VCaP (cell line): ENCODE results near the gene IDH3G.

Experiments
- H3K27ac ChIP-seq: fragments of 450-650 bp; 2 replicates; pipeline ENCODE4 v1.5.1; 2017
- CTCF ChIP-seq: fragments of 450-650 bp; conservative IDR thresholded peaks from 2 replicates; pipeline ENCODE4 v1.5.1; 2017; ENCODE audit warnings: mild to moderate bottlenecking, moderate library complexity

Gene IDH3G

DNA sequence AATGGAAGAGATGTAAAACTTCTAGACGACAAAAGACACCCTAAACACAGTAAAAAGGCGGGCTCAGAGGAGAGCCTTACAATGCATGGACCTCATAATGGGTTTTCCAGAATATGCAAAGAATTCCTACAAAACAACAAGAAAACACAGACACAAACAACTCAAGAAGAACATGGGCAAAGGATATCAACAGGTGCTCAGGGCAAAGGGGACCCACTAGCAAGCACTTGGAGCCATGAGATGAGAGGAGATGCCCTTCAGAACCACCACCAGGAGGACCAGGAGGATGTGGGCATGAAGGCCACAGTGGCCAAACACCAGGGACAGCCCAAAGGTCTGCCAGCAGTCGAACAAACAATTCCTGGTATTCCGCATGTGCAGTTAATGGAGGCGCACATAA lies 19.0 kb upstream of the IDH3G start:
- no peak for TF ChIP-seq CTCF
- H3K27ac ChIP-seq: no peak overlapping the region

GRCh38 chrX:153812220-153812619 lies 18.0 kb upstream of the IDH3G start:
- H3K27ac ChIP-seq: no peak overlapping the region
- no peak for TF ChIP-seq CTCF

DNA sequence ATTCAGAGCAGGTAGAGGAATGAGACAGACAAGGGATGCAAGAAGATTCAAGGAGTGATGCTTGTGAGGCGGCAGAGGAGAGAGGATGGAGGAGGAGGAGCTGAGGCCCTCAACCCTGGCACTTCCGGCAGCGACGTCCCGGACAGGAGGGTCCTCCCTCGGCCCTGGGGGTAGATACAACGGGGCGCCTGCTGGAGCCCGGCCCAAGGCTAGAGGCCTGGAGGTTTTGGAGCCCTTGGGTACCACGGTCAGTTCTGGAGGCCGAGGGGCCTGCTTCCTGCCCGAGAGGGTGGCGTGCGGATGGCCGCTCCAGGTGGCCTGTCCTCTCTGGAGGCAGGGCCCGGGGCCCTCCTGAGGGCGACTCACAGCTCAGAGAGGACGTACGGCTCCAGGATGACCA lies 13.8 kb upstream of the IDH3G start:
- H3K27ac ChIP-seq: no peak overlapping the region
- no peak for TF ChIP-seq CTCF

- no peak overlapping the region for H3K27ac ChIP-seq
- TF ChIP-seq CTCF: no peak
Measured at GRCh38 chrX:153806999-153807575, 12.9 kb upstream of the IDH3G start.

- no peak for TF ChIP-seq CTCF
- H3K27ac ChIP-seq: no peak overlapping the region
Measured at GRCh38 chrX:153805436-153805835, 11.3 kb upstream of the IDH3G start.

GRCh38 chrX:153804621-153805020 lies 10.4 kb upstream of the IDH3G start:
- TF ChIP-seq CTCF: no peak

GRCh38 chrX:153804100-153804595 lies 10.0 kb upstream of the IDH3G start:
- TF ChIP-seq CTCF: no peak
- H3K27ac ChIP-seq: no peak overlapping the region

More at GRCh38 chrX:153804621-153805020, 10.4 kb upstream of the IDH3G start:
- no peak overlapping the region for H3K27ac ChIP-seq
